GM18951 (cell line): ENCODE results near the gene GOLGA8H.
A peak's percentile ranks its signal among the peaks of the same experiment; 100 is the strongest.
"Not testable (repeated sequence)": the region's sequence is repeated elsewhere in the genome, so short reads cannot be mapped to it uniquely, and the experiment has no call there.

ENCODE experiments used
- POLR2A ChIP-seq: IDR thresholded peaks from 4 replicates; pipeline ENCODE4 v1.6.1; 2011; ENCODE audit warnings: mild to moderate bottlenecking; ENCODE audit not compliant: insufficient read length, insufficient read depth; ENCODE audit errors: extremely low read depth
- in situ Hi-C: fragments of 300-500 bp; cut with MboI; formaldehyde crosslinking; loops from one replicate; pipeline ENCODE4 v1.12.0; 2022; ENCODE audit warnings: low sequenced_read_pairs, mixed read lengths, inconsistent platforms; ENCODE audit not compliant: unreplicated experiment

Gene GOLGA8H

GRCh38 chr15:30603796-30604195 lies at the start of gene GOLGA8H:
Gene GOLGA8H (plus strand): TSS chr15:30604028. CDS start chr15:30604126, 98 bp downstream.
- in situ Hi-C loops = not testable (repeated sequence)

- in situ Hi-C loops = not testable (repeated sequence)
Observed at GRCh38 chr15:30566949-30567348, 36.9 kb upstream of the GOLGA8H start.

GRCh38 chr15:30573012-30573491 lies 30.8 kb upstream of the GOLGA8H start:
- in situ Hi-C loops = not testable (repeated sequence)

GRCh38 chr15:30579394-30579970 lies 24.3 kb upstream of the GOLGA8H start:
- in situ Hi-C loops = not testable (repeated sequence)

- in situ Hi-C loops = not testable (repeated sequence)
Observed at GRCh38 chr15:30580716-30581115, 23.1 kb upstream of the GOLGA8H start.

GRCh38 chr15:30598953-30599352 lies 4.9 kb upstream of the GOLGA8H start:
- in situ Hi-C loops = not testable (repeated sequence)

- in situ Hi-C loops = not testable (repeated sequence)
Observed at GRCh38 chr15:30612271-30612670, 8.4 kb downstream of the GOLGA8H start.

GRCh38 chr15:30621342-30621741 lies 17.5 kb downstream of the GOLGA8H start:
- in situ Hi-C loops = not testable (repeated sequence)

GRCh38 chr15:30625436-30626193 lies 21.8 kb downstream of the GOLGA8H start, which contains the start of gene ARHGAP11B:
Gene ARHGAP11B (plus strand): TSS chr15:30626128.
- in situ Hi-C loops = not testable (repeated sequence)

GRCh38 chr15:30626194-30626565 lies 22.4 kb downstream of the GOLGA8H start:
- in situ Hi-C loops = not testable (repeated sequence)

GRCh38 chr15:30626632-30627031 lies 22.8 kb downstream of the GOLGA8H start:
- in situ Hi-C loops = not testable (repeated sequence)

More at GRCh38 chr15:30626194-30626565, 22.4 kb downstream of the GOLGA8H start:
- peak; percentile 34 for TF ChIP-seq POLR2A

- in situ Hi-C loops = loop anchor here (25.0 kb wide), 1 partner anchor 112 kb away; no protein-coding TSS in a partner anchor
- TF ChIP-seq POLR2A = no peak
Observed at GRCh38 chr15:30650012-30650929, 46.4 kb downstream of the GOLGA8H start.

GRCh38 chr15:30661154-30661553 lies 57.3 kb downstream of the GOLGA8H start:
- in situ Hi-C loops = loop anchor here (25.0 kb wide), 1 partner anchor 101 kb away; no protein-coding TSS in a partner anchor
